ENCODE measurements around the gene SPIB. TPM values are rescaled to one million over a fixed set of nuclear protein-coding genes. Genes with fewer than 3 reads are reported as not detected.

The SPIB gene
- total RNA-seq, 4 donors from 2014 or later, result not detected

DNA sequence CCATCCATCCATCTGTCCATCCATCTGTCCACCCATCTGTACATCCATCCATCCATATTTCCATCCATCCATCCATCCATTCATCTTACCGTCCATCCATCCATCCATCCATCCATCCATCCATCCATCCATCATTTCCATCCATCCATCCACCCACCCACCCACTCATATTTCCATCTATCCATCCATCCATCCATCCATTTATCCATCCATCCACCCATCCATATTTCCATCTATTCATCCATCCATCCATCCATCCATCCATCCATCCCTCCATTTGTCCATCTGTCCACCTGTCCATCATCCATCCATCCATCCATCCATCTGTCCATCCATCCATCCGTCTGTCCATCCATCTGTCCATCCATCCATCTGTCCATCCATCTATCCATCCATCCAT, 37.3 kb downstream of the SPIB start:
- TF ChIP-seq, protein P1, sequence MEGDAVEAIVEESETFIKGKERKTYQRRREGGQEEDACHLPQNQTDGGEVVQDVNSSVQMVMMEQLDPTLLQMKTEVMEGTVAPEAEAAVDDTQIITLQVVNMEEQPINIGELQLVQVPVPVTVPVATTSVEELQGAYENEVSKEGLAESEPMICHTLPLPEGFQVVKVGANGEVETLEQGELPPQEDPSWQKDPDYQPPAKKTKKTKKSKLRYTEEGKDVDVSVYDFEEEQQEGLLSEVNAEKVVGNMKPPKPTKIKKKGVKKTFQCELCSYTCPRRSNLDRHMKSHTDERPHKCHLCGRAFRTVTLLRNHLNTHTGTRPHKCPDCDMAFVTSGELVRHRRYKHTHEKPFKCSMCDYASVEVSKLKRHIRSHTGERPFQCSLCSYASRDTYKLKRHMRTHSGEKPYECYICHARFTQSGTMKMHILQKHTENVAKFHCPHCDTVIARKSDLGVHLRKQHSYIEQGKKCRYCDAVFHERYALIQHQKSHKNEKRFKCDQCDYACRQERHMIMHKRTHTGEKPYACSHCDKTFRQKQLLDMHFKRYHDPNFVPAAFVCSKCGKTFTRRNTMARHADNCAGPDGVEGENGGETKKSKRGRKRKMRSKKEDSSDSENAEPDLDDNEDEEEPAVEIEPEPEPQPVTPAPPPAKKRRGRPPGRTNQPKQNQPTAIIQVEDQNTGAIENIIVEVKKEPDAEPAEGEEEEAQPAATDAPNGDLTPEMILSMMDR (IDR thresholded peaks at IDR 0.05), result no peak
- TF ChIP-seq EP300 (IDR thresholded peaks at IDR 0.05) (no peak), POLR2AphosphoS5 (IDR thresholded peaks at IDR 0.05) (no peak), POLR2A (IDR thresholded peaks at IDR 0.05) (no peak)
- WGBS, 2 donors (ENCODE audit: low coverage in 1 of 2), result 76 to 79% methylated on average over 2 of the region's 2 CpGs
- peaks cover 81% of the 10 kb centered on the region for H3K27me3 ChIP-seq

GRCh38 chr19:50457300-50457699, 38.6 kb downstream of the SPIB start:
- TF ChIP-seq, protein P1 (IDR thresholded peaks at IDR 0.05), result no peak
- TF ChIP-seq EP300 (IDR thresholded peaks at IDR 0.05) (no peak), POLR2A (IDR thresholded peaks at IDR 0.05) (no peak), POLR2AphosphoS5 (IDR thresholded peaks at IDR 0.05) (no peak)
- ATAC-seq, result no peak
- Histone ChIP-seq H3K4me1 (no peaks in the 10 kb centered on the region), H3K36me3 (no peaks in the 10 kb centered on the region), H3K4me3 (no peak overlapping the region), H3K9me3 (no peaks in the 10 kb centered on the region), H3K27me3 (peaks cover 83% of the 10 kb centered on the region), H3K27ac (no peak overlapping the region)
- WGBS, 2 donors (ENCODE audit: low coverage in 1 of 2), result 79% methylated on average over 2 of the region's 5 CpGs; no CpG with 5 or more reads in 1 of the 2 donors

More for the DNA sequence above, 37.3 kb downstream of the SPIB start:
- Histone ChIP-seq H3K27ac (no peak overlapping the region), H3K36me3 (no peaks in the 10 kb centered on the region), H3K9me3 (no peaks in the 10 kb centered on the region), H3K4me3 (no peak overlapping the region), H3K4me1 (no peaks in the 10 kb centered on the region)
- ATAC-seq, result no peak

GRCh38 chr19:50458396-50459066, 39.8 kb downstream of the SPIB start:
- no peak for ATAC-seq
- Histone ChIP-seq H3K36me3 (no peaks in the 10 kb centered on the region), H3K4me3 (no peak overlapping the region), H3K9me3 (no peaks in the 10 kb centered on the region), H3K27me3 (peaks cover 84% of the 10 kb centered on the region), H3K27ac (no peak overlapping the region), H3K4me1 (no peaks in the 10 kb centered on the region)
- WGBS, 2 donors (ENCODE audit: low coverage in 1 of 2), result 20% methylated on average over 5 of the region's 50 CpGs; no CpG with 5 or more reads in 1 of the 2 donors
- no peak for TF ChIP-seq EP300 (IDR thresholded peaks at IDR 0.05)

DNA sequence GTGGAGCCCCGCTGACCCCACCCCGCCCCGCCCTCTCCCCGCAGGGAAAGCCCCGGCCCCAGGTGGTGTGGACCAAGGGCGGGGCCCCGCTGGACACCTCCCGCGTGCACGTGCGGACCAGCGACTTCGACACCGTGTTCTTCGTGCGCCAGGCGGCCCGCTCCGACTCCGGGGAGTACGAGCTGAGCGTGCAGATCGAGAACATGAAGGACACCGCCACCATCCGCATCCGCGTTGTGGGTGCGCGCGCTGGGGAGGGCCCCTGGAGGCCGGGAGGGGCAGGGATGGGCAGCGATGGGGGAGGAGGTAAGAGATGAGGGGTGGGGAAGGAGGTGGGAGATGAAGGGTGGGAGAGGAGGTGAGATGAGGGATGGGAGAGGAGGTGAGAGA, 40.3 kb downstream of the SPIB start:
- Histone ChIP-seq H3K27ac (no peak overlapping the region), H3K9me3 (no peaks in the 10 kb centered on the region), H3K4me1 (no peaks in the 10 kb centered on the region), H3K4me3 (no peak overlapping the region), H3K27me3 (peaks cover 82% of the 10 kb centered on the region), H3K36me3 (no peaks in the 10 kb centered on the region)
- no peak for ATAC-seq
- TF ChIP-seq, protein P1 (IDR thresholded peaks at IDR 0.05), result no peak
- no peak for TF ChIP-seq POLR2A (IDR thresholded peaks at IDR 0.05)
- 33% methylated on average over 3 of the region's 32 CpGs; no CpG with 5 or more reads in 1 of the 2 donors for WGBS, 2 donors (ENCODE audit: low coverage in 1 of 2)

- H3K27ac ChIP-seq, result no peak overlapping the region
- no peak for ATAC-seq
- no peaks in the 10 kb centered on the region for H3K9me3 ChIP-seq
- no peak overlapping the region for H3K4me3 ChIP-seq
- TF ChIP-seq, protein P1 (IDR thresholded peaks at IDR 0.05), result no peak
- TF ChIP-seq POLR2A (IDR thresholded peaks at IDR 0.05), result no peak
- TF ChIP-seq EP300 (IDR thresholded peaks at IDR 0.05), result no peak
- TF ChIP-seq POLR2AphosphoS5 (IDR thresholded peaks at IDR 0.05), result no peak
- H3K4me1 ChIP-seq, result no peaks in the 10 kb centered on the region
- WGBS, 2 donors (ENCODE audit: low coverage in 1 of 2), result 40% methylated on average over 1 of the region's 1 CpG; no CpG with 5 or more reads in 1 of the 2 donors
- no peaks in the 10 kb centered on the region for H3K36me3 ChIP-seq
- peaks cover 84% of the 10 kb centered on the region for H3K27me3 ChIP-seq
Observed at GRCh38 chr19:50459638-50460037, 40.9 kb downstream of the SPIB start.

Data from gastroesophageal sphincter (tissue), 4 donors.